NCI-H510A (cell line): ENCODE data around the gene PTH2R.
"Not testable (repeated sequence)": the region's sequence is repeated elsewhere in the genome, so short reads cannot be mapped to it uniquely, and the experiment has no call there.

Experiments
- DNase-seq: peaks from one replicate; lab custom pipeline; 2025; lab: John Stamatoyannopoulos, UW

PTH2R gene

DNA sequence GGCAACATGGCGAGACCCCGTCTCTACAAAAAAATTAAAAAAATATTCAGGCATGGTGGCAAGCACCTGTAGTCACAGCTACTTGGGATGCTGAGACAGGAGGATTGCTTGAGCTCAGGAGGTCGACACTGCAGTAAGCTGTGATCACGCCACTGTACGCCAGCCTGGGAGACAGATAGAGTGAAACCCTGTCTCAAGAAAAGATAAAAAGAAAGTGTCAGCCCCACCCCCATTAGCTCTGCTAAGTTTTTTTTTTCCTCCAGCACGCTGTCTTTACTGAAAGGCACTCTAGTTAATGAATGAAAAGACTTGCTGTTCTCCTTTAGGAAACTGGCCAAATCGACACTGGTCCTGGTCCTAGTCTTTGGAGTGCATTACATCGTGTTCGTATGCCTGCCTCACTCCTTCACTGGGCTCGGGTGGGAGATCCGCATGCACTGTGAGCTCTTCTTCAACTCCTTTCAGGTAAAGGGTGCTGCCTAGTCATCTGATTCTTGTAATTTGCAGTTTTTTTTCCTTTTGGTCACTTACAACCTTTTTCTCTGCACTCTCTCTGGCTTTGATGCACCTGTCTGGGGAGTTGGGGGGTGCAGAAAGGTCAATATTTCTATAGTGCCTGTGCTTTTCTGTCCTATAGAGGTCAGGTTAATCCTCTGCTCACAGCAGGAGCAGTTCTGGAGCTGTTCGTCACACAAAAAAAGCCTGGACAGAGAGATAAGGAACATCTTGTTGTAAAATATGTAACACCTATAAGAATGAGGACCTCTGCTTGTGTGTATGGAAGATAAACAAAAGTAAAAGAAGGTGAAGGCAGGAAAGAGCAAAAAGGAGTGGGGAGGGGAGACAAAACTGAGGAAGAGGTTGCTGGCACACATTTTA lies 82.3 kb downstream of the PTH2R start:
- no peak for DNase-seq

DNA sequence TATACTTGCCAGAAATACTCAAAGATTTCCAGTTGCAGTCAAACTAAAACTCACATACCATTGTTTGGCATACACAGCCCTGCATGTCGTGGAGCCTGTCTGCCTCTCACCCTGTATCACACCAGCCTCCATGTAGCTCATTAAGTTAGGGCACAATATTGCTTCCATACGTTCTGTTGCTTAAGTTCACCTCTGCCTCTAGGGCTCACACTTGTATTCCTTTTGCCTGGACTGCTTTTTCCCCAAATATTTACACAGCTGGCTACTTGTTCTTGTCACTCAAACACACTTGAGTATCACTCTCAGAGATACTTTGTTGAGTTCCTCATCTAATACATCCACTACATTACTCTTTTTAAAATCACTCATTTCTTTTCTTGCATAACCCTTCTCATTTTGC lies 83.1 kb downstream of the PTH2R start:
- peak; percentile 71 for DNase-seq

DNA sequence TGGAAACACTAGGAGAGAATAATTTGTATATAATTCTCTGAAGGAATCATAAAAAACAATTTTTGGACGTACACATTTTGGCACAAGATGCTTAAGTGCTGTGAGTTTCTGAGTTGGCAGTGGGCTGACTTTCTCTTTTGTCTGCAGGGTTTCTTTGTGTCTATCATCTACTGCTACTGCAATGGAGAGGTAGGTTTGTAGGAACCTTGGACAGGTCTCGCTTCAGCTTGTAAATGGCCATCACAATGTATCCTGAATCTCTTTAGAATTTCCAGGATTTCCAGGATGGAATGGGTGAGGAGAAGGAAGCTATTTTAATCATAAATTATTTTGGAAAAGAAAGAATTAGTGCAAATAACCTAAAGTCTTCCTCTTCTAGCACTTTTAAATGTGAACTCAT lies 83.9 kb downstream of the PTH2R start:
- DNase-seq: no peak

DNA sequence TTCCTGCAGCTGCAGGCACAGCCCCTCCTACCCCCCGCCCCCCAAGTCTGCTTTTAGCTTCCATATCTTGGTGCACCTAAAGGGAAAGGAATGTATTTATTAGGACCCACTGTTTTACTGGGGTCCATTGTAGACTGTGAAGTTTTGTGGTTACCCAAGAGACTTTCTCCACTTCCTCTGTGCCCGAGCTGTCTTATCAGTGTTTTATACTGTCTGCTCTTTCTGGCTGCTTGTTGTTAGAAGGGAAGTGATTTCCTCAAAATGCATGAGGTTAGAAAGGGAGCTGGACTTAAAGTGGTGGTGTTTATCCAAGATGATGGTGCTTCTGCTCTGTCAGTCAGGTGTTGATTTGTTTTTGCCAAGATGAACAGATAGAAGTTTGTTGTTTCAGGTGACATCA lies 85.0 kb downstream of the PTH2R start:
- DNase-seq: no peak

DNA sequence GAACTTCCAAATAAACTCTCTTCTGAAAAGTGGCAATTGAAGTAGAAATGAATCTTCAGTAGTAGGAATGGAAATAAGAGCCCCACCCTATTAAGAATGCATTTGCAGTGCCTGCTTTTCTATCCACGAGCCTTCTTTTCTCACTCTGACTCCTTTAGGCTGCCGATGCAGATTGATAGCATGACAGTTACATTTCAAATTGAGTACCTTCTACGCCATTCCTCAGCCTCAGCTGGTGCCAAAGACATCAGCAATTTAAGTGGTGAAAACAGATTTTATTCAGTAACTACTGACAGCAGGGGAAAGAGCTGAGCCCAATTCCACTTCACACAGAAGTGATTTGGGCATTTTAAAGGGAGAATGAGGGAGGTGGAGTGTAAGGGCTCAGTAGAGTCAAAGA lies 85.5 kb downstream of the PTH2R start:
- no peak for DNase-seq

DNA sequence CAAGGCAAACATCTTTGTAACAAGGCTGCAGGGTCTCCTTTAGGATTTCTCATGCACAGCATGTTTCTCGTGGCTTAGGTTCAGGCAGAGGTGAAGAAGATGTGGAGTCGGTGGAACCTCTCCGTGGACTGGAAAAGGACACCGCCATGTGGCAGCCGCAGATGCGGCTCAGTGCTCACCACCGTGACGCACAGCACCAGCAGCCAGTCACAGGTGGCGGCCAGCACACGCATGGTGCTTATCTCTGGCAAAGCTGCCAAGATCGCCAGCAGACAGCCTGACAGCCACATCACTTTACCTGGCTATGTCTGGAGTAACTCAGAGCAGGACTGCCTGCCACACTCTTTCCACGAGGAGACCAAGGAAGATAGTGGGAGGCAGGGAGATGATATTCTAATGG lies 86.6 kb downstream of the PTH2R start:
- DNase-seq: no peak

DNA sequence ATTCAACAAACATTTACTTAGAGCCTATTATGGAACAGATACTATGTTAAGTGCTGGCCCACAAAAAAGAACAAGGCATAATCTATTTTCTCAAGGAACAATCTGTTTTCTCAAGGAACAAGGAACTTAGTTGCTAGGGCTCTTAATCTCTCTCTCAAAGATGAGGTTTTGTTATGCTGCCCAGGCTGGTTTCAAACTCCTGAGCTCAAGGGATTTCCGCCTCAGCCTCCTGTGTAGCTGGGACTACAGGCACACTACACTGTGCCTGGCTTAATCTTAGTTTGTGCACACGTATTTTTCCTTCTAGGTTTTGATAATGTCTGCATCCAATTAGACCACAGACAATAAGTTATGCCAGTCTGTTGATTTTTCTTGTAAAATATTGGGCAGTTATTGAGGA lies 89.5 kb downstream of the PTH2R start:
- no peak for DNase-seq

DNA sequence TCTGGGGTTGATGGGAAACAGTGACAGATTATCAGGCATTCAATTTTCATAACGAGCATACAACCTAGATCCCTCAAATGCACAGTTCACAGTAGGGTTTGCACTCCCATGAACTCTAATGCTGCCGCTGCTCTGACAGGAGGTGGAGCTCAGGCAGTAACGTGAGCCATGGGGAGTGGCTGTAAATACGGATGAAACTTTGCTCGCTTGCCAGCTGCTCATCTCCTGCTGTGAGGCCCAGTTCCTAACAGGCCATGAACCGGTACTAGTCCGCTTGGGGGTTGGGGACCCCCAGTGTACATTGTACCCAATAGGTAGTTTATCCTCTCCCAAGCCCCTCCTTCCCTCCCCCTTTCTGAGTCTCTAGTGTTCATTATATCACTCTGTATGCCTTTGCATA lies 94.6 kb downstream of the PTH2R start:
- DNase-seq: peak; percentile 90

DNA sequence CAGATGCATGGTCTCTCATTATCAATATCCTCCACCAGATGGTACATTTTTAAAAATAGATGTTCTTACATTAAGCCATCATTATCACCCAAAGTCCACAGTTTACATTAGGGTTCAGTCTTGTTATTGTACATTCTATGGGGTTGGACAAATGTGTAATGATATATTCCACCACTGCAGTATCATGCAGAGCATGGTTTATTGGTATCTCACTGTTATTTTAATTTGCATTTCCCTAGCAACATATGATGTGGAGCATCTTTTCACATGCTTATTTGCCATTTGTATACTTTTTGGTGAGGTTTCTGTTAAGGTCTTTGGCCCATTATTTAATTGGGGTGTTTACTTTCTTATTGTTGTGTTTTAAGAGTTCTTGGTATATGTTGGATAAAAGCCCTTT lies 95.7 kb downstream of the PTH2R start:
- DNase-seq: no peak

DNA sequence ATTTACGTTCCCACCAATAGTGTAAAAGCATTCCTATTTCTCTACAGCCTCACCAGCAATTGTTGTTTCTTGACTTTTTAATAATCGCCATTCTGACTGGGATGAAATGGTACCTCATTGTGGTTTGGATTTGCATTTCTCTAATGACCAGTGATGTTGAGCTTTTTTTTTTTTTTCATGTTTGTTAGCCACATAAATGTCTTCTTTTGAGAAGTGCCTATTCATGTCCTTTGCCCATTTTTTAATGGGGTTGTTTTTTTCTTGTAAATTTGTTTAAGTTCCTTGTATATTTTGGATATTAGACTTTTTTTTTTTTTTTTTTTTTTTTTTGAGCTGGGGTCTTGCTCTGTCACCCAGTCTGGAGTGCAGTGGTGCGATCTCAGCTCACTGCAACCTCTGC lies 98.8 kb downstream of the PTH2R start:
- DNase-seq: not testable (repeated sequence)

DNA sequence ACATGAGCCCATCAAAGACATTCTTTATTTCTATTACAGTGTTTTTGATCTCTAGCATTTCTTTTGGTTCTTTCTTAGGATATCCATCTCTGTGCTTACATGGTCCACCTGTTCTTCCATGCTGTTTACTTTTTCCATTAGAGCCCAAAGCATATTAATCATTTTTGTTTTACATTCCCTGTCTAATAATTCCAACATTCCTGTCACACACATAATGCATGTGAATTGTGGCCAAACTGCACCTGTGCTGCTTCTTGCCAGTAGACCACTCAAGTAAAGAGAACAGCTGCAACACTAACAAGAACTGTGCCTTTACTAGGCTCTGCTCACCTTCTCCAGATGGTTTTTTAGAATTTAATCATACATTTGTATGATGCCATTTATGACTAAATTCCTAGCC lies 103.0 kb downstream of the PTH2R start:
- DNase-seq: no peak

DNA sequence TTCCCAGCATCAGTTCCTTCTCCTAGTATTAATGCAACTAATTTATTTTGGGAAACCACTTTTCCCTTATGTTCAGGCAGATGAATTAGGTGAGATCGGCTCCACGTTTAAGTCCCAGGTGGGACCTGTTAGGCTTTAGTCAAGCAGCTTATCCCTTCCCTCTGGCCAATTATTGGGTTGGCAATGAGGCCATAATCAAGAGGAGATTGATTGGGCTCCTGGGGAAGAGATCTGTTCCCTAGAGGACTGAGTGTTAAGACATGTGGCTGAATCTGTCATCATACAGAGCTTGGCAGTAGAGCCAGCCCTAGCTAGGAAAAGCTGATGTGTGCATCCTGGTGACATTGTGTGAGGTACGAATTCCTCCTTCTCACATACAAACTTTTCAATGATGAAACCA lies 104.4 kb downstream of the PTH2R start:
- no peak for DNase-seq

DNA sequence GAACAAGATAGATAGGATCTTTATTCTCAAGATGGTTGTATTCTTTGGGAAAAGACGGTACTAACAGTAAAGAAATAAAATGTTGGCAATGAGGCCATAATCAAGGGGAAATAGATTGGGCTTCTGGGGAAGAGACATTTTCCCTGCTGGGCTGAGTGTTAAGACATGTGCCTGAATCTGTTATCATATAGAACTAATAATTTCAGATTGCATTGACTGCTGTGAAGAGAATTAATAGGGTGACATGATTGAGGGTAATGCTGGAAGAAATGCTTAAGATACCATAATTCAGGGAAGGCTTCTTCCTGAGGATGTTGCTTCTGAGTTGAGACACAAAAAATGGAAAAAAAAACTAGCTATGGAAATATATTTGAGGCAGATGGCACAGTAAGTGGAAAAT lies 105.0 kb downstream of the PTH2R start:
- no peak for DNase-seq

DNA sequence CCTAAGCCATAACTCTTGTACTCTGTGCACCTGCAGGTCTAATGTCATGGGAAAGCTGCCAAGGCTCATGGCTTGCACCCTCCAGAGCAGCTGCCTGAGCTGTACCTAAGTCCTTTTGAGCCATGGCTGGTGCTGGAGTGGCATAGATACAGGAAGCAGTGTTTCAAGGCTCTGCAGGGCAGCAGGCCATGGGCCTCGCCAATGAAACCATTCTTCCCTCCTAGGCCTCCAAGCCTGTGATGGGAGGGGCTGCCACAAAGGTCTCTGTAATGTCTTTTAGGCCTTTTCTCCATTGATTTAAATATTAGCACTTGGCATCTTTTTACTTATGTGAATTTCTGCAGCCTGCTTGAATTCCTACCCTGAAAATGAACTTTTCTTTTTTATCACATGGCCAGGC lies 108.5 kb downstream of the PTH2R start:
- no peak for DNase-seq

DNA sequence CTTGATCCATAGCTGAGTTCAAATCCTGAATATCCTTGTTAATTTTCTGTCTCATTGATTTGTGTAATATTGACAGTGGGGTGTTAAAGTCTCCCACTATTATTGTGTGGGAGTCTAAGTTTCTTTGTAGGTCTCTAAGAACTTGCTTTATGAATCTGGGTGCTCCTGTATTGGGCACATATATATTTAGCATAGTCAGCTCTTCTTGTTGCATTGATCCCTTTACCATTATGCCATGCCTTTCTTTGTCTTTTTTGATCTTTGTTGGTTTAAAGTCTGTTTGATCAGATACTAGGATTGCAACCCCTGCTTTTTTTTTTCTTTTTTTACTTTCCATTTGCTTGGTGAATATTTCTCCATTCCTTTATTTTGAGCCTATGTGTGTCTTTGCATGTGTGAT lies 116.5 kb downstream of the PTH2R start:
- DNase-seq: not testable (repeated sequence)

DNA sequence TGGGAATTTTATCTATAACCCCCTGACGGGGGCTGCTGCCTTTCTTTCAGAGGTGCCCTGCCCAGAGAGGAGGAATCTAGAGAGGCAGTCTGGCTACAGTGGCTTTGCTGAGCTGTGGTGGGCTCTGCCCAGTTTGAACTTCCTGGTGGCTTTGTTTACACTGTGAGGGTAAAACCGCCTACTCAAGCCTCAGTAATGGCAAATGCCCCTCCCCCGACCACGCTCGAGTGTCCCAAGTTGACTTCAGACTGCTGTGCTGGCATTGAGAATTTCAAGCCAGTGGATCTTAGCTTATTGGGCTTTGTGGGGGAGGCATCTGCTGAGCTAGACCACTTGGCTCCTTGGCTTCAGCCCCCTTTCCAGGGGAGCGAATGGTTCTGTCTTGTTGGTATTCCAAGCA lies 118.6 kb downstream of the PTH2R start:
- DNase-seq: not testable (repeated sequence)

DNA sequence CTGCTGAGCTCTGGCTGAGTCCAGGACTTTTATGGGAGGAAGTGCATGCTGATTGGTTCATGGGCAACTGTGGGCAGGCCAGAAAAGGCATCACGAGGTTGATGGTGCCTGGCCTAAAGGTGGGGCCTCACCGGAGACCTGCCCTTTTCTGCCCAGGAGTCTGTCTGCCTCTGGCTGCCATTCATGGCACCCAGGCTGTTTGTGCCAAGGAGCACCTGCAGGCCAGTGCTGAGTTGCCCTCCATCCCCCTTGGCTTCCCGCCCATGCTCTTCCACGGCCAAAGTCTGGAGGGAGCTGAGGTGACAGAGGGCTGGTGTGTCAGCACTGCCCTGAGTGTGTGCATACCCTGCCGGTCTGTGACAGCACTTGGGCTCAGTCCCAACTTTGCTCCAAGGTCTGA lies 123.2 kb downstream of the PTH2R start:
- no peak for DNase-seq

DNA sequence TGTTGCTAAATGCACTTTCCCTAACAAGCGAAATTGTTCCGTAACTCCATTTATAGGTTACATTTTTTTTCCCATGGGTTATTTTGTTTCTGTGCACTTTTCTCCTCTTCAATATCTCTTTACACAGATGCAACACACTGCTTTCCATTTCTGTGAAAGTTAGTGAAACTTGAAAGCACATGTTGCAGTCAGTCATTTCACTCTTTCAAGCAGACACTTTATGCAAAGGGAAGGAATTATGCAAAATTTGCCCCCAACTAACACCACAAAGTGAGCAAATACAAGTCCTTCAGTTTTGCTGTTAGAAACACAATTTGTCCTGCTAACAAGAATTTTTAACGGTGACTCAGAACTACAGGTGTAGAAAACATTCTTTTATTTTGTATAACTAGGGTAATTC lies 124.8 kb downstream of the PTH2R start:
- no peak for DNase-seq

DNA sequence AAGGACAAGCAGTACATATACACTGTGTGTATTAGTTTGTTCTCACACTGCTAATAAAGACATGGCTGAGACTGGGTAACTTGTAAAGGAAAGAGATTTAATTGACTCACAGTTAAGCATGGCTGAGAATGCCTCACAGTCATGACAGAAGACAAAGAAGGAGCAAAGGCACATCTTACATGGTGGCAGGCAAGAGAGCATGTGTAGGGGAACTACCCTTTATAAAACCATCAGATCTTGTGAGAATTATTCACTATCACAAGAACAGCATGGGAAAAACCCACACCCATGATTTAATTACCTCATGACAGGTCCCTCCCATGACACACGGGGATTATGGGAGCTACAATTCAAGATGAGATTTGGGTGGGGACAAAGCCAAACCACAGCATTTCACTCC lies 129.0 kb downstream of the PTH2R start:
- not testable (repeated sequence) for DNase-seq

DNA sequence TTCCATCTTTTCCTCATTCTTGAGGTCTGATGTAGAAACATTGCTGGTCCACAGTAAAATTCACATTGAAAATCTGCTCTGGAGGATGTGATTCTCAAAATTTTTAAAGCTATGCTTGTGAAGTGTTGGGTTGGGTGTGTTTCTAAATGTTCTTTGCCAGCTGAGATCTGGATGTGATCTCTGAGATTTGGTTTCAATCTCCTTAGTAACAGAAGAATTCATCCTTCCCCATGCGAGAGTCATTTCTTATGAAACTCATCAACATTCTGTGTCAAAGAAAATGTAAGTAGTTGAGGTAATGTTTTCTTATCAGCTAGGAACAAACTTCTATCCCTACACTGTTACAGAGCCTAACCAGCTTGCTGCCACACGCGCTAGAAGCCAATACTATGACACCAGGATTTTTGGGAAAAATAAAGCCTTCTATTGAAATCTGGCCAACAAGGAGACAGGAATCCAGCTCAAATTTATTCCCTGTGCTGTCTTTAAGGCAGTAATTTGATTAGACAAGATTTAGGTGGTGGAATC lies 134.9 kb downstream of the PTH2R start:
- DNase-seq: no peak

DNA sequence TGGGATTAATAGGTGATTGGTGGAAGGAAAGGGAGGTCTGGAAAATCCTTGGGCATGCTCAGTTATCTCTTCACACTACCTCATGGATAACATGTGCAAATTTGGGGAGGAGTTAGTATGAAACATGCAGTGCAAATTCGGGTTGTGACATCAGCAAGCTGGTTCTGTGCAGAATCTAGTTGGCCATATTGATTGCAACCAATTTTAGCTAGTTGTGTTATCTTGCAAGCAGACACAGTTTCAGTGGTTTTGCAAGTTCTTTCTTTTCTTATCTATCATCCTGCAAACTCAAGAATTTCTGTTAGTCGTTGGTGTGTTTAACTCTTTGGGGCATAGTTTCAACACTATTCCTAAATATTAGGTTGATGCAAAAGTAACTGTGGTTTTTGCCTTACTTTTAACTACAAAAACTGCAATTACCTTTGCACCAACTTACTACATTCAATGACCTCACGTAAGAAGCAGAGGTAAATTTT lies 135.4 kb downstream of the PTH2R start:
- no peak for DNase-seq

DNA sequence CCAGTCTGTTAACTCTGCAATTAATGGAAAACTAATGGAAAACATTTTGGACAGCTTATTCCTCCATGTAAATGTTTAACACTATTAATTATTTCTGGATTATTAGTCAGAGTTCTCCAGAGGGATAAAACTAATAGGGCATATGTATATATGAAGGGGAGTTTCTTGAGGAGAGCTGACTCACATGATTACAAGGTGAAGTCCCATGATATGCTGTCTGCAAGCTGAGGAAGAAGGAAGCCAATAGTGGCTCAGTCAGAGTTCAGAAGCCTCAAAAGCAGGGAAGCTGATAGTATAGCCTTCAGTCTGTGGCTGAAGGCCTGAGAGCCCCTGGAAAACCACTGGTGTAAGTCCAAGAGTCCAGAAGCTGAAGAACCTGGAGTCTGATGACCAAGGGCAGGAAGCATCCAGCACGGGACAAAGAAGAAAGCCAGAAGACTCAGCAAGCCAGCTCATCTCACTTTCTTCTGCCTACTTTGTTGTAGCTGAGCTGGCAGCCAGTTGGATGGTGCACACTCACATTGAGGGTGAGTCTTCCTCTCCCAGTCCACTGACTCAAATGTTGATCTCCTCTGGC lies 136.0 kb downstream of the PTH2R start:
- no peak for DNase-seq
